ENCODE measurements around the gene FKTN. TPM values are rescaled to one million over a fixed set of nuclear protein-coding genes. Genes with fewer than 3 reads are reported as not detected.

FKTN gene
- total and polyA plus RNA-seq, 9 of the 15 experiments (the other 6 are each of a cell fraction or from before 2014, with no cell fraction given), result 5.4 to 16.3 (median 10.4) TPM

DNA sequence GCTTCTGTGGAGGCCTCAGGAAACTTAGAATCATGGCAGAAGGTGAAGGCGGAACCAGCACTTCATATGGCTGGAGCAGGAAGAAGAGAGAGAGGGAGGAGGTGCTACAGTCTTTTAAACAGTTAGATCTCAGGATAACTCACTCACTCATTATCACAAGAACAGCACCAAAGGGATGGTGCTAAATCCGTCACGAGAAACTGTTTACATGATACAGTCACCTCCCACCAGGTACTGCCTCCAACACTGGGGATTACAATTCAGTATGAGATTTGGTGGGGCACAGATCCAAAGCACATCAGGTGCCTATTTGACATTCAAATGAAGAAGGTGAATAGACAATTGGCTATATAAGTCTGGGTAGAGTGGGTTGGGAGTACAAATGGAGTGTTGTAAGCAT, 35.2 kb downstream of the FKTN start:
- no peak overlapping the region for H2AFZ ChIP-seq (ENCODE audit: low read depth, low read length)
- no peak overlapping the region for H3K9ac ChIP-seq (ENCODE audit: insufficient read depth in 1 of 2, low read depth in 2 of 2, low read length in 2 of 2)
- H3K4me2 ChIP-seq (ENCODE audit: insufficient read depth, low read length), result no peak overlapping the region
- no peaks in the 10 kb centered on the region for H3K27me3 ChIP-seq (ENCODE audit: control insufficient read depth in 2 of 2, insufficient read depth in 2 of 2, low read length in 2 of 2)
- H3K36me3 ChIP-seq (ENCODE audit: control insufficient read depth, insufficient read depth, low read length), result no peaks in the 10 kb centered on the region
- DNase-seq (ENCODE audit: extremely low read depth in 1 of 4, low spot score in 3 of 4) (no peak), ATAC-seq (no peak), FAIRE-seq (no peak)
- H3K27ac ChIP-seq (ENCODE audit: extremely low read depth, low read depth, low read length), result no peak overlapping the region
- intact Hi-C loops (cut with micrococcal nuclease) (no loop called here), in situ Hi-C loops (cut with MboI) (no loop called here)
- no TSS peak for BruUV-seq (replicated peaks)
- no peaks in the 10 kb centered on the region for H3K9me1 ChIP-seq (ENCODE audit: control insufficient read depth, insufficient read depth, low read length)
- no peaks in the 10 kb centered on the region for H3K4me1 ChIP-seq (replicated peaks in 1 of 2; ENCODE audit: control insufficient read depth in 2 of 2, insufficient read depth in 2 of 2, low read length in 2 of 2)
- H3K4me3 ChIP-seq, result no peak overlapping the region
- ChIA-PET CTCF (ENCODE audit: low intra/inter-chr PET ratio) (no interaction called here), POLR2A (no interaction called here)
- 55% methylated on average over 3 of the region's 3 CpGs for WGBS (ENCODE audit: insufficient coverage, low coverage, missing lambda C conversion rate)
- H3K79me2 ChIP-seq (ENCODE audit: control insufficient read depth, insufficient read depth, low read length), result no peaks in the 10 kb centered on the region
- no peaks in the 10 kb centered on the region for H4K20me1 ChIP-seq (replicated peaks; ENCODE audit: control insufficient read depth, insufficient read depth, low read length)
- no peaks in the 10 kb centered on the region for H3K9me3 ChIP-seq (replicated peaks; ENCODE audit: control insufficient read depth, insufficient read depth, low read depth, low read length)
- no peak for TF ChIP-seq ESRRB (CRISPR knock-in tag; IDR thresholded peaks at IDR 0.05; ENCODE audit: borderline replicate concordance)
- TF ChIP-seq ERF (CRISPR knock-in tag; IDR thresholded peaks at IDR 0.05), result no peak
- TF ChIP-seq SOX6 (IDR thresholded peaks at IDR 0.05), result no peak
- TF ChIP-seq CBX1 (IDR thresholded peaks at IDR 0.05; ENCODE audit: low read depth), result no peak
- no peak for TF ChIP-seq ETV1 (tag; conservative IDR thresholded peaks at IDR 0.05; ENCODE audit: low read depth)
- no peak for TF ChIP-seq PRMT5 (CRISPR knock-in tag; IDR thresholded peaks at IDR 0.05)
- no peak for TF ChIP-seq ZNF121 (CRISPR knock-in tag; conservative IDR thresholded peaks at IDR 0.05)
- no peak for TF ChIP-seq TAF9B (IDR thresholded peaks at IDR 0.05; ENCODE audit: partially characterized antibody)
- no peak for TF ChIP-seq BHLHE40 (IDR thresholded peaks at IDR 0.05; ENCODE audit: low read length)
